Measurements from ENCODE around the gene NTM. TPM values are rescaled to one million over a fixed set of nuclear protein-coding genes. Genes with fewer than 3 reads are reported as not detected.
"Not testable (repeated sequence)": the region's sequence is repeated elsewhere in the genome, so short reads cannot be mapped to it uniquely, and the experiment has no call there.

Gene NTM
- total and polyA plus RNA-seq, 4 experiments from 2014 or later: not detected

DNA sequence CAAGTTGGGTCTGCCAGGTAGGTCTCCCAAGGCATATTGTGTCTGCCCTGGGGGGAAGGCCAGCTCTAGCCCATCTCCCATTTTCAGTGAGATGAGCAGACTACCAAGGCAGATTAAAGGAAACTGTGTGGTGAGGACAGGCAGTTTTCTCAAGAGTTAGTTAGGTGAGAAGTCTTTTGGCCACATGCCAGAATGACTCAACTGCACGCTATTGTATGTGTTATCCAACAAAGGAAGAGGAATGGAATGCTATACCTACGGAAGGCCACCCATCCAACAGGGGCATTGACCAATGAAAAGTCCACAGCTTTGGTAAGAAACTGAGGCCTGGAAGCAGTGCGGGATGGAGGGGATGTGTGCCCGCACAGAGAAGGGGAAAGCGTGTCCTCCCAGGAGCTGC, 941.7 kb downstream of the NTM start:
- Mint-ChIP-seq H3K27ac (no peak overlapping the region), H3K4me1 (peaks cover 0 to 3% (median 0%) of the 10 kb centered on the region in 4 donors), H3K36me3 (no peaks in the 10 kb centered on the region), H3K9me3 (no peaks in the 10 kb centered on the region), H3K27me3 (no peaks in the 10 kb centered on the region), H3K4me3 (no peak overlapping the region)
- H3K4me3 ChIP-seq (ENCODE audit: low read length in 2 of 2): no peak overlapping the region
- no peaks in the 10 kb centered on the region for H3K27me3 ChIP-seq (ENCODE audit: insufficient read depth, low read length)
- no peaks in the 10 kb centered on the region for H3K4me1 ChIP-seq (ENCODE audit: insufficient read depth, low read length)
- intact Hi-C loops (cut with micrococcal nuclease): no loop called here
- ChIA-PET POLR2A (ENCODE audit: partially characterized antibody) (no interaction called here), CTCF (ENCODE audit: partially characterized antibody) (interaction anchor here (0.8 to 0.9 kb wide), 2 partner anchors 14 to 49 kb away, joined by 3 read pairs; no protein-coding TSS in a partner anchor)
- H3K27ac ChIP-seq (ENCODE audit: low read depth, low read length): no peak overlapping the region
- H3K36me3 ChIP-seq (ENCODE audit: insufficient read depth, low read length): no peaks in the 10 kb centered on the region
- H3K9me3 ChIP-seq (ENCODE audit: control insufficient read depth in 1 of 2, low read length in 2 of 2): no peaks in the 10 kb centered on the region
- no peak for DNase-seq

DNA sequence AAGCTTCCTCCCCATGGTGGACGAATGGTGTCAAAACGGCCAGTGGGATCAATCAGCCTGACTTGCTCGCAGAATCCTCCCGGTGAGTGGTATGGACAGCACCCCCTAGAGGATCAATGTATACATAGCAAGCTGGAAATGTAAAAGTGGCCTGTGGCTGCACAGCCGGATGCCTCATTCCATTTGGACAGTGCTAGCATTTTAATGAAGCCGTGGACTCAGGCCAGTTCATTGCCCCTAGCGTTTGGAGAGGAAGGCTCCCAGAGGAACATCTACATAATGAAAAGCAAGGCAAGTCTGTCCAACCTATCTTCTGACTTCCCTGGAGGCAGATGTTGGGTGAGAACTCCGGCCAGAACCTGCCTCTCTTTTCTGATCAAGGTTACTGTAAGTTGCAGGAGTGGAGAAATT, 942.3 kb downstream of the NTM start:
- no peaks in the 10 kb centered on the region for H3K27me3 ChIP-seq (ENCODE audit: insufficient read depth, low read length)
- H3K27ac ChIP-seq (ENCODE audit: low read depth, low read length): no peak overlapping the region
- H3K36me3 ChIP-seq (ENCODE audit: insufficient read depth, low read length): no peaks in the 10 kb centered on the region
- intact Hi-C loops (cut with micrococcal nuclease): no loop called here
- H3K9me3 ChIP-seq (ENCODE audit: control insufficient read depth in 1 of 2, low read length in 2 of 2): no peaks in the 10 kb centered on the region
- ChIA-PET CTCF (ENCODE audit: partially characterized antibody) (interaction anchor here (0.8 to 1.1 kb wide), 3 partner anchors 13 to 49 kb away, joined by 3 read pairs; no protein-coding TSS in a partner anchor), POLR2A (ENCODE audit: partially characterized antibody) (no interaction called here)
- H3K4me1 ChIP-seq (ENCODE audit: insufficient read depth, low read length): no peaks in the 10 kb centered on the region
- no peak for DNase-seq
- Mint-ChIP-seq H3K4me1 (peaks cover 0 to 3% (median 0%) of the 10 kb centered on the region in 4 donors), H3K36me3 (no peaks in the 10 kb centered on the region), H3K9me3 (no peaks in the 10 kb centered on the region), H3K27ac (no peak overlapping the region), H3K4me3 (no peak overlapping the region), H3K27me3 (no peaks in the 10 kb centered on the region)
- no peak overlapping the region for H3K4me3 ChIP-seq (ENCODE audit: low read length in 2 of 2)

DNA sequence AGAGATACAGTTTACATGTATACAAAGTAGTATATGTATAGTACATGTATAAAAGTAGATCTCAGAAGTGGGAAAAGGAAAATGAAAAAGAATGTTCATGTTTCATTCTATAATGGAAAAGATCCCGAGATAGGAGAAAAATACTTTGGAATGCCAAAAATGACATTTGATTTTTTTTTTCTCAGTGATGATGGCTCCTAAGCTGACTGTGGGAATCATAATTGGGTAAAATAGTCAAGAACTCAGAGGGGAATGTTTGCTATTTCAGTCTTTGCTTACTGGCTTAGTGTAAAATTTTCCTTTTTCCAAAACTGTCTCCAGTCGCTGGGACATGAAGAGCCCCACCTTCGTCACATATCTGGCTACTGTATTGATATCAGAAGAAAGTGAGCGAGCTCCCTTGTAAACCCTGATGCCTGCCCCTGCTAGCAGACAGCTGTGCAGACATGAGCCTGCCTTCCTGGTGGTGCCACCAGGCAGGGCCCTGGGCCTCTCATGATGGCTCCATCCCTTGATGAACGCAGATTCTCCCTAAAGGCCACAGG, 944.6 kb downstream of the NTM start:
- CTCF ChIA-PET (ENCODE audit: partially characterized antibody): no interaction called here
- Mint-ChIP-seq H3K27me3 (peaks cover 0 to 2% of the 10 kb centered on the region in 2 donors), H3K4me3 (no peak overlapping the region)

DNA sequence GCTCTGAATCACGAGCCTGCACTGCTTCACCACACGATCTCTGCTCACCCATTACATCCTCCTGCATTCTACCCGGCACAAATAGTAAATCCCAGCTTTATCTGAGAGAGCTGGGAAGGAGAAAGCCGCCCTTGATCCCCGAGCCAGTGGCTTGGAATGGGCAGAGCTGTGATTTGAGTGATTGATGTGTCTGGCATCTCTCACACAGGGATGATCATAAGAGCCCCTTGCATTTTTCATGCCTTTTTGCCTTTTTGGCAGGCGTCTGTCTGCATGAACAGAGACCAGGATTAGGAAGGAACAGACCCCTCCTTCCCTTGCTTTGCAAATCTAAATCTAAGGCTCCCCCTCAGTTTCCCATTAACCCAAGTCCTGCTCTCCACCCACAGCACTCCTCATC, 945.3 kb downstream of the NTM start:
- ChIA-PET CTCF (ENCODE audit: partially characterized antibody) (no interaction called here), POLR2A (ENCODE audit: partially characterized antibody) (no interaction called here)
- no peak overlapping the region for H3K4me3 Mint-ChIP-seq
- Histone ChIP-seq H3K27me3 (ENCODE audit: insufficient read depth, low read length) (no peaks in the 10 kb centered on the region), H3K4me1 (ENCODE audit: insufficient read depth, low read length) (no peaks in the 10 kb centered on the region), H3K9me3 (ENCODE audit: control insufficient read depth in 1 of 2, low read length in 2 of 2) (no peaks in the 10 kb centered on the region), H3K4me3 (ENCODE audit: low read length in 2 of 2) (no peak overlapping the region), H3K27ac (ENCODE audit: low read depth, low read length) (no peak overlapping the region), H3K36me3 (ENCODE audit: insufficient read depth, low read length) (no peaks in the 10 kb centered on the region)
- DNase-seq: no peak
- intact Hi-C loops (cut with micrococcal nuclease): no loop called here
- peaks cover 0 to 10% (median 1%) of the 10 kb centered on the region in 8 donors for H3K9me3 Mint-ChIP-seq
- no peak overlapping the region for H3K27ac Mint-ChIP-seq
- H3K27me3 Mint-ChIP-seq: peaks cover 0 to 2% of the 10 kb centered on the region in 2 donors
- H3K36me3 Mint-ChIP-seq: no peaks in the 10 kb centered on the region
- peaks cover 0 to 3% (median 0%) of the 10 kb centered on the region in 4 donors for H3K4me1 Mint-ChIP-seq

More for the DNA sequence above, 944.6 kb downstream of the NTM start:
- H3K27ac ChIP-seq (ENCODE audit: low read depth, low read length): no peak overlapping the region
- no peaks in the 10 kb centered on the region for H3K27me3 ChIP-seq (ENCODE audit: insufficient read depth, low read length)
- Mint-ChIP-seq H3K4me1 (peaks cover 0 to 3% (median 0%) of the 10 kb centered on the region in 4 donors), H3K9me3 (peaks cover 0 to 10% (median 1%) of the 10 kb centered on the region in 8 donors), H3K36me3 (no peaks in the 10 kb centered on the region), H3K27ac (no peak overlapping the region)
- no peaks in the 10 kb centered on the region for H3K4me1 ChIP-seq (ENCODE audit: insufficient read depth, low read length)
- H3K9me3 ChIP-seq (ENCODE audit: control insufficient read depth in 1 of 2, low read length in 2 of 2): no peaks in the 10 kb centered on the region
- POLR2A ChIA-PET (ENCODE audit: partially characterized antibody): no interaction called here
- H3K4me3 ChIP-seq (ENCODE audit: low read length in 2 of 2): no peak overlapping the region
- intact Hi-C loops (cut with micrococcal nuclease): no loop called here
- no peaks in the 10 kb centered on the region for H3K36me3 ChIP-seq (ENCODE audit: insufficient read depth, low read length)
- no peak for DNase-seq

DNA sequence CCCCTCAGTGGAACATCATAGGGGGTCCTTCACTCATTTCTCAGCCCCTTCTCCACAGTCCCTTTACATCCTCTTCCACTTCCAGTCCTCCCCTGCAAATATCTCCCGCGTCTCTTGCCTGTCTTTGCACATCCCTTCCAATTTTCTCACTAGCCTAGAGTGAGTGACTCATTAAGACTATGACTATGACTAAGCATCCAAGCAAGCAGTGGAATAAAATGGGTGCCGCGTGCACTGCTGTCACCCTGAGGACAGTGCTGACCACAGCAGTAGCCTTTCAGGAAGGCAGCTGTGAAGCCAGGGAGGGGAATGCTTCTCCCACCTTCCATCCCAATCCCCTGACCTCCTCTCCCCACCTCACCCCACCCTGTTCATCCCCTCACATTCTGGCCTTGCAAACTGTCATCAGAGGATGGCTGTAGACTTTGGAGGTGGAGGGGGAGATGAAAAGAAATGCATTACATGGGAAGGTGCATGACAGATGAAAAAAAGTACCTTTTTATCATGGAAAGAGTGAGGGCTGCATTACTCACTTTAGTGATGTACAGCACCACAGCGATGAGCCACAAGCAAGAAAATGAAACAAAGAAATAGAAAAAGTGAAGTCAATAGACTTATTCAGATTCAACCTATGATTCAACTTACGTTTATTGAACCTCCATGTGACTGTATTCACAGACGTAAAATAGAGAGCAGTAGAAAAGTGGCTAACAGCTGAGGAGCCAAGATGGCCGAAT, 948.2 kb downstream of the NTM start:
- H3K27me3 ChIP-seq (ENCODE audit: insufficient read depth, low read length): no peaks in the 10 kb centered on the region
- no peaks in the 10 kb centered on the region for H3K9me3 ChIP-seq (ENCODE audit: control insufficient read depth in 1 of 2, low read length in 2 of 2)
- ChIA-PET POLR2A (ENCODE audit: partially characterized antibody) (no interaction called here), CTCF (ENCODE audit: partially characterized antibody) (no interaction called here)
- H3K4me1 Mint-ChIP-seq: no peaks in the 10 kb centered on the region
- peaks cover 0 to 2% of the 10 kb centered on the region in 2 donors for H3K27me3 Mint-ChIP-seq
- no peak overlapping the region for H3K27ac ChIP-seq (ENCODE audit: low read depth, low read length)
- peaks cover 0 to 10% (median 1%) of the 10 kb centered on the region in 8 donors for H3K9me3 Mint-ChIP-seq
- H3K4me3 ChIP-seq (ENCODE audit: low read length in 2 of 2): no peak overlapping the region
- H3K36me3 Mint-ChIP-seq: no peaks in the 10 kb centered on the region
- intact Hi-C loops (cut with micrococcal nuclease): no loop called here
- DNase-seq: no peak
- H3K27ac Mint-ChIP-seq: no peak overlapping the region
- no peaks in the 10 kb centered on the region for H3K36me3 ChIP-seq (ENCODE audit: insufficient read depth, low read length)
- H3K4me1 ChIP-seq (ENCODE audit: insufficient read depth, low read length): no peaks in the 10 kb centered on the region
- no peak overlapping the region for H3K4me3 Mint-ChIP-seq

DNA sequence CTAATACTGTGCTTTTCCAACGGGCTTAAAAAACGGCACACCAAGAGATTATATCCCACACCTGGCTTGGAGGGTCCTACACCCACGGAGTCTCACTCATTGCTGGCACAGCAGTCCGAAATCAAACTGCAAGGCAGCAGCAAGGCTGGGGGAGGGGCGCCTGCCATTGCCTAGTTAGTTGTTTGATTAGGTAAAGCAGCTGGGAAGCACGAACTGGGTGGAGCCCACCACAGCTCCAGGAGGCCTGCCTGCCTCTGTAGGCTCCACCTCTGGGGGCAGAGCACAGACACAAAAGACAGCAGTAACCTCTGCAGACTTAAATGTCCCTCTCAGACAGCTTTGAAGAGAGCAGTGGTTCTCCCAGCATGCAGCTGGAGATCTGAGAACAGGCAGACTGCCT, 949.0 kb downstream of the NTM start:
- H3K9me3 Mint-ChIP-seq: peaks cover 0 to 10% (median 1%) of the 10 kb centered on the region in 8 donors
- H3K4me3 ChIP-seq (ENCODE audit: low read length in 2 of 2); H3K9me3 ChIP-seq (ENCODE audit: control insufficient read depth in 1 of 2, low read length in 2 of 2); intact Hi-C loops (cut with micrococcal nuclease); H3K4me3 Mint-ChIP-seq; H3K4me1 ChIP-seq (ENCODE audit: insufficient read depth, low read length); H3K27ac ChIP-seq (ENCODE audit: low read depth, low read length); CTCF ChIA-PET (ENCODE audit: partially characterized antibody); H3K36me3 Mint-ChIP-seq; H3K27me3 Mint-ChIP-seq; H3K27ac Mint-ChIP-seq; H3K36me3 ChIP-seq (ENCODE audit: insufficient read depth, low read length); DNase-seq; POLR2A ChIA-PET (ENCODE audit: partially characterized antibody); H3K27me3 ChIP-seq (ENCODE audit: insufficient read depth, low read length); H3K4me1 Mint-ChIP-seq: not testable (repeated sequence)

DNA sequence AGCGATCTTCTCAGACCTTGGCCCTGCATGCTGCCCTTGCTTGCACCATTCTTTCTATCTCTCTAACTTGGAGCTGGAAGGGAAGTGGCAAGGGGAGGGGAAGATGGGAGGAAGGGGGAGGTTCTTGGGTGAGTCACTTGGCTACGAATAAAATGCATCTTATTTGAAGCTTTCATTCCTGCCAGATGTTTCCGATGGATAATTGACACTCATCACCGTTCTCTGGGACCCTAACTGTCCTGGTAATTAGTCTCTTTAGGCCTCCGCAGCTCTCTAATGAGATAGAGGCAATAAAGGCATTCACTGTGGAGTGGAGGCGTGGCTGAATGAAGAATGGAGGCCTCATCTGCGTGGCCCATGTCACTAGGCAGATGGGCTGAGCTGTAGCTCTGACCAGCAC, 960.1 kb downstream of the NTM start:
- no peak overlapping the region for H3K4me3 ChIP-seq (ENCODE audit: low read length in 2 of 2)
- no peaks in the 10 kb centered on the region for H3K27me3 ChIP-seq (ENCODE audit: insufficient read depth, low read length)
- Mint-ChIP-seq H3K36me3 (no peaks in the 10 kb centered on the region), H3K9me3 (peaks cover 0 to 14% (median 0%) of the 10 kb centered on the region in 8 donors), H3K27me3 (peaks cover 0 to 1% of the 10 kb centered on the region in 2 donors), H3K4me1 (no peaks in the 10 kb centered on the region), H3K27ac (no peak overlapping the region), H3K4me3 (no peak overlapping the region)
- H3K27ac ChIP-seq (ENCODE audit: low read depth, low read length): no peak overlapping the region
- POLR2A ChIA-PET (ENCODE audit: partially characterized antibody): no interaction called here
- CTCF ChIA-PET (ENCODE audit: partially characterized antibody): no interaction called here
- no peak for DNase-seq
- no peaks in the 10 kb centered on the region for H3K4me1 ChIP-seq (ENCODE audit: insufficient read depth, low read length)
- no peaks in the 10 kb centered on the region for H3K36me3 ChIP-seq (ENCODE audit: insufficient read depth, low read length)
- H3K9me3 ChIP-seq (ENCODE audit: control insufficient read depth in 1 of 2, low read length in 2 of 2): no peaks in the 10 kb centered on the region
- intact Hi-C loops (cut with micrococcal nuclease): no loop called here

Measured in CD4-positive, alpha-beta memory T cell (primary cell).